Lower lobe of right lung (tissue), 2 donors: ENCODE measurements around the gene SLC28A1. TPM values are rescaled to one million over a fixed set of nuclear protein-coding genes. Genes with fewer than 3 reads are reported as not detected.

Experiments used
- ATAC-seq, 2 donors: fragments of 200-7000 bp; cut with Tn5 transposase; one replicate each; pipeline ENCODE4 v1.9.1; 2020 to 2022; ENCODE audit warnings: mild to moderate bottlenecking in 2 of 2, moderate library complexity in 2 of 2
- DNase-seq: peaks from one replicate; pipeline ENCODE4 v3.0.0-alpha.2; 2020
- H3K27ac ChIP-seq: fragments of 200-600 bp; one replicate; pipeline ENCODE4 v1.8.0; 2022
- H3K27me3 ChIP-seq: fragments of 200-600 bp; one replicate; pipeline ENCODE4 v1.8.0; 2022; ENCODE audit warnings: low read depth
- H3K36me3 ChIP-seq: fragments of 200-600 bp; one replicate; pipeline ENCODE4 v1.8.0; 2022; ENCODE audit warnings: mild to moderate bottlenecking
- H3K4me1 ChIP-seq: fragments of 200-600 bp; one replicate; pipeline ENCODE4 v1.8.0; 2022
- H3K4me3 ChIP-seq: fragments of 200-600 bp; one replicate; pipeline ENCODE4 v1.8.0; 2022; ENCODE audit warnings: mild to moderate bottlenecking
- H3K9me3 ChIP-seq: fragments of 200-600 bp; one replicate; pipeline ENCODE4 v1.8.0; 2022
- CTCF ChIP-seq: fragments of 200-600 bp; IDR thresholded peaks from one replicate; pipeline ENCODE4 v1.8.0; 2022; ENCODE audit warnings: antibody characterized with exemption, mild to moderate bottlenecking
- intact Hi-C: fragments of 100-400 bp; cut with DNase I; formaldehyde crosslinking; loops from one replicate; pipeline ENCODE4 v1.11.0; 2022
- total RNA-seq: library from RNA; stranded (reverse); fragmentation: NEBNext Ultra II Directional; extraction: Animal tissue kit (Norgen Biotek cat#: 25700); gene quantifications from one replicate; pipeline ENCODE4 v1.2.1, GENCODE V29; 2021
- donor health status: DM: no; HTN: yes; CAD: no; lungs with severe emphysema.

The SLC28A1 gene
- total RNA-seq, 1 donor from 2014 or later: not detected

- ATAC-seq (no peak), DNase-seq (no peak)
- Histone ChIP-seq H3K27me3 (no peaks in the 10 kb centered on the region), H3K36me3 (peaks cover 3% of the 10 kb centered on the region), H3K27ac (no peak overlapping the region), H3K4me3 (no peak overlapping the region), H3K4me1 (peaks cover 6% of the 10 kb centered on the region), H3K9me3 (no peaks in the 10 kb centered on the region)
- TF ChIP-seq CTCF: no peak
- intact Hi-C loops: no loop called here
These were observed 16.2 kb upstream of the SLC28A1 start for GRCh38 chr15:84868037-84868880.

- H3K4me3 ChIP-seq: no peak overlapping the region
- no peaks in the 10 kb centered on the region for H3K27me3 ChIP-seq
- intact Hi-C loops: no loop called here
- TF ChIP-seq CTCF: no peak
- H3K36me3 ChIP-seq: no peaks in the 10 kb centered on the region
- ATAC-seq: no peak
- H3K4me1 ChIP-seq: no peaks in the 10 kb centered on the region
- no peak for DNase-seq
- no peaks in the 10 kb centered on the region for H3K9me3 ChIP-seq
- H3K27ac ChIP-seq: no peak overlapping the region
These were observed 15.0 kb upstream of the SLC28A1 start for GRCh38 chr15:84869510-84869909.

- DNase-seq (no peak), ATAC-seq (no peak)
- intact Hi-C loops: no loop called here
- no peaks in the 10 kb centered on the region for H3K4me1 ChIP-seq
- TF ChIP-seq CTCF: no peak
- no peaks in the 10 kb centered on the region for H3K27me3 ChIP-seq
- H3K4me3 ChIP-seq: no peak overlapping the region
- no peaks in the 10 kb centered on the region for H3K9me3 ChIP-seq
- H3K36me3 ChIP-seq: no peaks in the 10 kb centered on the region
- H3K27ac ChIP-seq: no peak overlapping the region
These were observed 13.0 kb upstream of the SLC28A1 start for GRCh38 chr15:84871428-84871985.

- no peak overlapping the region for H3K27ac ChIP-seq
- intact Hi-C loops: no loop called here
- ATAC-seq (no peak), DNase-seq (no peak)
- H3K4me1 ChIP-seq: no peaks in the 10 kb centered on the region
- H3K4me3 ChIP-seq: no peak overlapping the region
- H3K36me3 ChIP-seq: no peaks in the 10 kb centered on the region
- H3K9me3 ChIP-seq: no peaks in the 10 kb centered on the region
- no peaks in the 10 kb centered on the region for H3K27me3 ChIP-seq
- no peak for TF ChIP-seq CTCF
These were observed 12.2 kb upstream of the SLC28A1 start for GRCh38 chr15:84872009-84872910.

GRCh38 chr15:84873997-84874396 is 10.5 kb upstream of the SLC28A1 start:
- intact Hi-C loops: no loop called here
- peak in 1 of 2 donors; percentile 23 for ATAC-seq

More at GRCh38 chr15:84873997-84874396, 10.5 kb upstream of the SLC28A1 start:
- H3K27me3 ChIP-seq: no peaks in the 10 kb centered on the region
- no peak overlapping the region for H3K4me3 ChIP-seq
- H3K4me1 ChIP-seq: no peaks in the 10 kb centered on the region
- H3K36me3 ChIP-seq: no peaks in the 10 kb centered on the region
- H3K27ac ChIP-seq: no peak overlapping the region
- no peak for TF ChIP-seq CTCF
- no peak for DNase-seq
- no peaks in the 10 kb centered on the region for H3K9me3 ChIP-seq
